Muscle of leg (tissue), 11 donors: ENCODE measurements around the gene DAB1. TPM values are rescaled to one million over a fixed set of nuclear protein-coding genes. Genes with fewer than 3 reads are reported as not detected.
"Not testable (repeated sequence)": the region's sequence is repeated elsewhere in the genome, so short reads cannot be mapped to it uniquely, and the experiment has no call there.

ENCODE experiments used
- DNase-seq: peaks from one replicate; pipeline ENCODE4 v3.0.0; 2013
- H3K27ac ChIP-seq: one replicate; pipeline ENCODE4 v1.5.1; 2013; ENCODE audit warnings: mild to moderate bottlenecking, low read length, control low read depth
- H3K27me3 ChIP-seq: one replicate; pipeline ENCODE4 v1.6.1; 2013; ENCODE audit warnings: low read length; ENCODE audit not compliant: control insufficient read depth, insufficient read depth
- H3K36me3 ChIP-seq: one replicate; pipeline ENCODE4 v1.6.1; 2013; ENCODE audit warnings: low read length; ENCODE audit not compliant: control insufficient read depth, insufficient read depth
- H3K4me1 ChIP-seq: one replicate; pipeline ENCODE4 v1.6.1; 2013; ENCODE audit warnings: low read length; ENCODE audit not compliant: control insufficient read depth, insufficient read depth
- H3K4me3 ChIP-seq: one replicate; pipeline ENCODE4 v1.5.1; 2013; ENCODE audit warnings: low read length, control low read depth
- H3K9me3 ChIP-seq: replicated peaks from 2 replicates; pipeline ENCODE4 v1.6.1; 2013; ENCODE audit warnings: low read depth, low read length; ENCODE audit not compliant: control insufficient read depth
- WGBS: methylation state at CpG from one replicate; pipeline ENCODE4 v1.1.5; 2013; ENCODE audit warnings: missing lambda C conversion rate; ENCODE audit not compliant: insufficient coverage; 5-methylcytosine and 5-hydroxymethylcytosine counted together
- polyA plus RNA-seq, 8 donors: library from polyadenylated mRNA; unstranded; fragments of 120-200 nt; gene quantifications; one replicate each; pipeline versions ENCODE4 v1.2.1 to v1.2.3, GENCODE V29; 2013; ENCODE audit warnings: inconsistent platforms in 1 of 8, low replicate concordance in 1 of 8; ENCODE audit not compliant: insufficient read length in 8 of 8, insufficient read depth in 1 of 8
- total RNA-seq: library from RNA; stranded (reverse); fragments of 120-200 nt; gene quantifications from one replicate; pipeline ENCODE4 v1.2.4, GENCODE V29; 2013

The DAB1 gene
- total and polyA plus RNA-seq, 9 donors: 1.1 to 8.1 (median 2.6) TPM

- no peak overlapping the region for H3K27ac ChIP-seq
- 92% methylated on average over 2 of the region's 3 CpGs for WGBS
- no peaks in the 10 kb centered on the region for H3K9me3 ChIP-seq
- H3K4me1 ChIP-seq: no peaks in the 10 kb centered on the region
- no peak for DNase-seq
- H3K36me3 ChIP-seq: no peaks in the 10 kb centered on the region
- no peak overlapping the region for H3K4me3 ChIP-seq
- no peaks in the 10 kb centered on the region for H3K27me3 ChIP-seq
These were observed 175.0 kb downstream of the DAB1 start for GRCh38 chr1:57248830-57249229.

- no peaks in the 10 kb centered on the region for H3K4me1 ChIP-seq
- no peak overlapping the region for H3K4me3 ChIP-seq
- no peak overlapping the region for H3K27ac ChIP-seq
- no peak for DNase-seq
- H3K9me3 ChIP-seq: no peaks in the 10 kb centered on the region
- no peaks in the 10 kb centered on the region for H3K27me3 ChIP-seq
- no CpG with 5 or more reads among the region's 3 CpGs for WGBS
- H3K36me3 ChIP-seq: no peaks in the 10 kb centered on the region
These were observed 185.6 kb downstream of the DAB1 start for GRCh38 chr1:57238233-57238781.

- WGBS: 84% methylated on average over 5 of the region's 10 CpGs
- Histone ChIP-seq H3K27ac (no peak overlapping the region), H3K36me3 (no peaks in the 10 kb centered on the region), H3K27me3 (no peaks in the 10 kb centered on the region), H3K9me3 (no peaks in the 10 kb centered on the region), H3K4me3 (no peak overlapping the region), H3K4me1 (no peaks in the 10 kb centered on the region)
- no peak for DNase-seq
These were observed 187.9 kb downstream of the DAB1 start for GRCh38 chr1:57235730-57236510.

- H3K4me3 ChIP-seq: no peak overlapping the region
- H3K4me1 ChIP-seq: no peaks in the 10 kb centered on the region
- no peak for DNase-seq
- H3K27me3 ChIP-seq: no peaks in the 10 kb centered on the region
- H3K27ac ChIP-seq: no peak overlapping the region
- H3K9me3 ChIP-seq: no peaks in the 10 kb centered on the region
- no peaks in the 10 kb centered on the region for H3K36me3 ChIP-seq
These were observed 189.4 kb downstream of the DAB1 start for GRCh38 chr1:57234459-57234858.

- WGBS: no CpG with 5 or more reads among the region's 3 CpGs
These were observed 191.4 kb downstream of the DAB1 start for GRCh38 chr1:57232500-57232899.

GRCh38 chr1:57229998-57230397, 193.9 kb downstream of the DAB1 start:
- H3K4me3 ChIP-seq: no peak overlapping the region
- no peaks in the 10 kb centered on the region for H3K4me1 ChIP-seq
- no CpG with 5 or more reads among the region's 2 CpGs for WGBS
- no peaks in the 10 kb centered on the region for H3K27me3 ChIP-seq
- no peak for DNase-seq
- no peaks in the 10 kb centered on the region for H3K36me3 ChIP-seq
- H3K27ac ChIP-seq: no peak overlapping the region
- no peaks in the 10 kb centered on the region for H3K9me3 ChIP-seq

More at GRCh38 chr1:57232500-57232899, 191.4 kb downstream of the DAB1 start:
- H3K27me3 ChIP-seq: no peaks in the 10 kb centered on the region
- DNase-seq: no peak
- no peak overlapping the region for H3K27ac ChIP-seq
- H3K4me1 ChIP-seq: no peaks in the 10 kb centered on the region
- no peaks in the 10 kb centered on the region for H3K9me3 ChIP-seq
- no peaks in the 10 kb centered on the region for H3K36me3 ChIP-seq
- H3K4me3 ChIP-seq: no peak overlapping the region

GRCh38 chr1:57229076-57229475, 194.8 kb downstream of the DAB1 start:
- H3K4me1 ChIP-seq: no peaks in the 10 kb centered on the region
- WGBS: no CpG with 5 or more reads among the region's 4 CpGs
- no peaks in the 10 kb centered on the region for H3K27me3 ChIP-seq
- H3K27ac ChIP-seq: no peak overlapping the region
- H3K36me3 ChIP-seq: no peaks in the 10 kb centered on the region
- no peaks in the 10 kb centered on the region for H3K9me3 ChIP-seq
- DNase-seq: no peak
- H3K4me3 ChIP-seq: no peak overlapping the region

GRCh38 chr1:57222801-57223200, 201.1 kb downstream of the DAB1 start:
- Histone ChIP-seq H3K27me3 (no peaks in the 10 kb centered on the region), H3K4me3 (no peak overlapping the region), H3K4me1 (no peaks in the 10 kb centered on the region), H3K36me3 (no peaks in the 10 kb centered on the region), H3K27ac (no peak overlapping the region), H3K9me3 (no peaks in the 10 kb centered on the region)
- 67% methylated on average over 1 of the region's 3 CpGs for WGBS
- no peak for DNase-seq

GRCh38 chr1:57222307-57222706, 201.6 kb downstream of the DAB1 start:
- Histone ChIP-seq H3K27ac (no peak overlapping the region), H3K27me3 (no peaks in the 10 kb centered on the region), H3K4me1 (no peaks in the 10 kb centered on the region), H3K4me3 (no peak overlapping the region), H3K36me3 (no peaks in the 10 kb centered on the region), H3K9me3 (no peaks in the 10 kb centered on the region)
- DNase-seq: no peak

GRCh38 chr1:57220905-57221304, 203.0 kb downstream of the DAB1 start:
- not testable (repeated sequence) for DNase-seq, H3K4me3 ChIP-seq, H3K9me3 ChIP-seq, H3K27ac ChIP-seq, H3K27me3 ChIP-seq, H3K36me3 ChIP-seq, H3K4me1 ChIP-seq
- no CpG with 5 or more reads among the region's 2 CpGs for WGBS
